Progenitor cell of endocrine pancreas (in vitro differentiated cells): Measurements from ENCODE around the gene C17orf67. TPM values are rescaled to one million over a fixed set of nuclear protein-coding genes. Genes with fewer than 3 reads are reported as not detected.

Source experiments
- DNase-seq: peaks from one replicate; pipeline ENCODE4 v3.0.0; 2021; ENCODE audit warnings: low spot score; ENCODE audit not compliant: unreplicated experiment
- H3K27ac Mint-ChIP-seq: 2 replicates; pipeline ENCODE4 v1.8.0; 2021; ENCODE audit warnings: mild to moderate bottlenecking, moderate library complexity, mixed read lengths
- H3K27me3 Mint-ChIP-seq: 2 replicates; pipeline ENCODE4 v1.8.0; 2021; ENCODE audit warnings: mixed read lengths
- H3K36me3 Mint-ChIP-seq: 2 replicates; pipeline ENCODE4 v1.8.0; 2022; ENCODE audit warnings: mixed read lengths; ENCODE audit not compliant: insufficient read depth
- H3K4me1 Mint-ChIP-seq: 2 replicates; pipeline ENCODE4 v1.8.0; 2021; ENCODE audit warnings: low read depth, mixed read lengths
- H3K4me3 Mint-ChIP-seq: 2 replicates; pipeline ENCODE4 v1.8.0; 2021; ENCODE audit warnings: low read depth, mild to moderate bottlenecking, moderate library complexity, mixed read lengths
- H3K9me3 Mint-ChIP-seq: 2 replicates; pipeline ENCODE4 v1.8.0; 2021; ENCODE audit warnings: low read depth, mixed read lengths
- CTCF ChIP-seq: fragments of 200-600 bp; sonication (generic); IDR thresholded peaks from one replicate; pipeline ENCODE4 v1.5.0; 2021; ENCODE audit warnings: antibody characterized with exemption, mild to moderate bottlenecking; ENCODE audit not compliant: unreplicated experiment
- total RNA-seq: library from RNA; stranded (reverse); gene quantifications from 2 replicates; pipeline ENCODE4 v1.2.1, GENCODE V29; 2021

Gene C17orf67
- total RNA-seq, 1 donor from 2014 or later = 0.65 TPM

DNA sequence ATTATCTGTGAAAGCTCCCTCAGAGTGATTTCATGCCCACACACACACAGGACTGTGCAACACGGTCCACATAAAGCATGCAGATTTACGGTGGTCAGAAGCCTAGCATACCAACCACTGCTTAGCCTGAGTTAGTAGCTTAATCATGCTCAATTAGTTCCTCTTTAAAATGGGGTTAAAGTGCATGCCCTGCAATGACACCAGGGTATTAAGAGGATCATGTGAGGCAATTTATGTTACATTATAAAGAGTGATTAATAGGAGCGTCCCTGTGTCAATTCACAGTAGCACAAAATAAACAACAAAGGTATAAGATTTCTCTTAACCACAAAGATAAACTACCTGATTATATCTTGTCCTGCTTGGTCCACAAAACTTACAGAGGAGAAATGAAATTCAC, 39.8 kb downstream of the C17orf67 start:
- no peak for TF ChIP-seq CTCF
- H3K36me3 Mint-ChIP-seq = no peaks in the 10 kb centered on the region
- H3K4me3 Mint-ChIP-seq = no peak overlapping the region
- H3K4me1 Mint-ChIP-seq = peaks cover 6% of the 10 kb centered on the region
- H3K27ac Mint-ChIP-seq = no peak overlapping the region
- H3K9me3 Mint-ChIP-seq = peaks cover 5% of the 10 kb centered on the region
- no peak for DNase-seq
- peaks cover 7% of the 10 kb centered on the region for H3K27me3 Mint-ChIP-seq

DNA sequence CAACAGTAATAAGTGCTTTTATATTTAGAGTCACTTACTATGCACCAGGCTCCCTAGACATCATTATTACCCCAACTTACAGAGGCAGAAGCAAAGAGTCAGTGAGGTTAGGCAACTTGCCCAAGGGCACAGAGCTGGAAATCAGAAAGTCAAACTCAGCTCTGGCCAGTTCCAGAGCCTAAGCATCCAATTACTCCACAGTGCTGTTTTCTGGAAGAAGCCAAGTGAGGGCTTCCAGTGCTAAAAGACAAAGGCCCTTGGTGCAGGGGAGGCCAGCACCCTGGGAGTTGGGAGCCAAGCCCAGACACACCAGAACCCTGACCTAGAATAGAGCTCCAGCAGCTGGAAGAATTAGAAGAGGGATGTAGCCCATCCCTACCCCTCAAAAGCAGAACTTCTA, 40.2 kb downstream of the C17orf67 start:
- no peak for TF ChIP-seq CTCF
- peaks cover 5% of the 10 kb centered on the region for H3K4me1 Mint-ChIP-seq
- peaks cover 5% of the 10 kb centered on the region for H3K9me3 Mint-ChIP-seq
- no peak for DNase-seq
- no peaks in the 10 kb centered on the region for H3K36me3 Mint-ChIP-seq
- H3K27ac Mint-ChIP-seq = no peak overlapping the region
- H3K4me3 Mint-ChIP-seq = no peak overlapping the region
- H3K27me3 Mint-ChIP-seq = peaks cover 6% of the 10 kb centered on the region

DNA sequence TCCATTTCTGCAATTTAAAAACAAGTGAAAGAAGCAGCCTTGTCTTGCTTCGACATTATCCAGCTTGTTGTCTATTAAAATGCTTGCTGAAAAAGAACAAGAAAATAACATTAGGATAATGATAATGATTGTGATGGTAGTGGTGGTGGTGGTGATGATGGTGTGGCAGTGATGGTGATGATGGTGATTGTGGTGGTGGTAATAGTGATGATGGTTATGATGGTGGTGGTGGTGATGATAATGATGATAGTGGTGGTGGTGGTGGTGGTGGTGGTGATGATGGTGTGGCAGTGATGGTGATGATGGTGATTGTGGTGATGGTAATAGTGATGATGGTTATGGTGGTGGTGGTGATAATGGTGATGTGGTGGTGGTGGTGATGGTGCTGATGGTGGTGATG, 41.5 kb downstream of the C17orf67 start:
- Mint-ChIP-seq H3K36me3 (no peaks in the 10 kb centered on the region), H3K27ac (no peak overlapping the region), H3K27me3 (peaks cover 6% of the 10 kb centered on the region), H3K9me3 (peaks cover 5% of the 10 kb centered on the region), H3K4me1 (peaks cover 5% of the 10 kb centered on the region), H3K4me3 (no peak overlapping the region)
- TF ChIP-seq CTCF = no peak
- no peak for DNase-seq

GRCh38 chr17:56786989-56787482, 46.7 kb downstream of the C17orf67 start:
- Mint-ChIP-seq H3K27ac (no peak overlapping the region), H3K27me3 (peaks cover 11% of the 10 kb centered on the region), H3K36me3 (no peaks in the 10 kb centered on the region), H3K9me3 (peaks cover under 1% of the 10 kb centered on the region), H3K4me1 (peaks cover 8% of the 10 kb centered on the region), H3K4me3 (no peak overlapping the region)
- TF ChIP-seq CTCF = no peak
- no peak for DNase-seq

GRCh38 chr17:56785997-56786680, 47.6 kb downstream of the C17orf67 start:
- peaks cover 8% of the 10 kb centered on the region for H3K4me1 Mint-ChIP-seq
- no peaks in the 10 kb centered on the region for H3K36me3 Mint-ChIP-seq
- TF ChIP-seq CTCF = no peak
- H3K27me3 Mint-ChIP-seq = peaks cover 20% of the 10 kb centered on the region
- H3K27ac Mint-ChIP-seq = no peak overlapping the region
- no peak overlapping the region for H3K4me3 Mint-ChIP-seq
- H3K9me3 Mint-ChIP-seq = no peaks in the 10 kb centered on the region
- no peak for DNase-seq
